H9 (cell line): ENCODE measurements around the gene BCL6. TPM values are rescaled to one million over a fixed set of nuclear protein-coding genes. Genes with fewer than 3 reads are reported as not detected.

Experiments used
- DNase-seq: peaks from one replicate; pipeline ENCODE4 v3.0.0-alpha.2; 2017
- H2AFZ ChIP-seq: one replicate; pipeline ENCODE4 v1.6.1; 2013; ENCODE audit warnings: mild to moderate bottlenecking, low read length, control low read depth, moderate library complexity
- H2AK5ac ChIP-seq: 2 replicates; pipeline ENCODE4 v1.6.1; 2013; ENCODE audit warnings: low read length, control low read depth, mixed read lengths; ENCODE audit not compliant: insufficient read length
- H2BK120ac ChIP-seq: one replicate; pipeline ENCODE4 v1.6.1; 2013; ENCODE audit warnings: low read depth, mild to moderate bottlenecking, low read length, control low read depth, inconsistent platforms; ENCODE audit not compliant: poor library complexity, severe bottlenecking
- H2BK12ac ChIP-seq: 2 replicates; pipeline ENCODE4 v1.6.1; 2013; ENCODE audit warnings: low read length, control low read depth, mixed read lengths, low read depth; ENCODE audit not compliant: insufficient read length
- H2BK15ac ChIP-seq: 2 replicates; pipeline ENCODE4 v1.6.1; 2013; ENCODE audit warnings: low read depth, low read length, control low read depth
- H2BK20ac ChIP-seq: one replicate; pipeline ENCODE4 v1.6.1; 2013; ENCODE audit warnings: low read depth, mild to moderate bottlenecking, low read length, control low read depth, inconsistent platforms; ENCODE audit not compliant: poor library complexity, severe bottlenecking
- H2BK5ac ChIP-seq: 2 replicates; pipeline ENCODE4 v1.6.1; 2013; ENCODE audit warnings: low read length, control low read depth, mixed read lengths; ENCODE audit not compliant: insufficient read length
- H3K14ac ChIP-seq: 2 replicates; pipeline ENCODE4 v1.6.1; 2013; ENCODE audit warnings: low read length, control low read depth; ENCODE audit not compliant: insufficient read depth
- H3K18ac ChIP-seq: 2 replicates; pipeline ENCODE4 v1.6.1; 2013; ENCODE audit warnings: low read depth, mild to moderate bottlenecking, mixed read lengths, low read length, control low read depth; ENCODE audit not compliant: insufficient read length
- H3K23ac ChIP-seq: 2 replicates; pipeline ENCODE4 v1.6.1; 2013; ENCODE audit warnings: low read length, control low read depth, mixed read lengths, low read depth; ENCODE audit not compliant: insufficient read length
- H3K23me2 ChIP-seq: 2 replicates; pipeline ENCODE4 v1.6.1; 2013; ENCODE audit warnings: low read depth, mild to moderate bottlenecking, mixed read lengths, low read length, control low read depth; ENCODE audit not compliant: insufficient read length, poor library complexity, severe bottlenecking
- H3K27ac ChIP-seq: 2 replicates; pipeline ENCODE4 v1.5.1; 2013; ENCODE audit warnings: low read length, control low read depth, mixed read lengths, low read depth; ENCODE audit not compliant: insufficient read length
- H3K27me3 ChIP-seq: 2 replicates; pipeline ENCODE4 v1.6.1; 2013; ENCODE audit warnings: low read length, control low read depth, inconsistent platforms; ENCODE audit not compliant: insufficient read depth
- H3K4ac ChIP-seq: 2 replicates; pipeline ENCODE4 v1.6.1; 2013; ENCODE audit warnings: low read depth, mild to moderate bottlenecking, control low read depth, inconsistent platforms, low read length, moderate library complexity
- H3K4me1 ChIP-seq: 2 replicates; pipeline ENCODE4 v1.6.1; 2013; ENCODE audit warnings: low read length, control low read depth, inconsistent platforms; ENCODE audit not compliant: insufficient read depth
- H3K4me2 ChIP-seq: 2 replicates; pipeline ENCODE4 v1.6.1; 2013; ENCODE audit warnings: low read length, control low read depth, mixed read lengths; ENCODE audit not compliant: insufficient read length, insufficient read depth
- H3K56ac ChIP-seq: 2 replicates; pipeline ENCODE4 v1.6.1; 2013; ENCODE audit warnings: low read depth, mild to moderate bottlenecking, mixed read lengths, low read length, control low read depth; ENCODE audit not compliant: insufficient read length
- H3K79me1 ChIP-seq: 2 replicates; pipeline ENCODE4 v1.6.1; 2013; ENCODE audit warnings: low read depth, mild to moderate bottlenecking, moderate library complexity, low read length, control low read depth, inconsistent platforms; ENCODE audit not compliant: insufficient read depth, poor library complexity, severe bottlenecking
- H3K79me2 ChIP-seq: 2 replicates; pipeline ENCODE4 v1.6.1; 2013; ENCODE audit warnings: low read length, control low read depth, inconsistent platforms; ENCODE audit not compliant: insufficient read depth
- H3K9ac ChIP-seq: 2 replicates; pipeline ENCODE4 v1.6.1; 2013; ENCODE audit warnings: low read length, control low read depth, mixed read lengths; ENCODE audit not compliant: insufficient read length; ENCODE audit errors: extremely low read depth
- H3K9me3 ChIP-seq: one replicate; pipeline ENCODE4 v1.6.1; 2013; ENCODE audit warnings: low read depth, low read length, inconsistent platforms; ENCODE audit not compliant: control insufficient read depth
- H3T11ph ChIP-seq: one replicate; pipeline ENCODE4 v1.6.1; 2013; ENCODE audit warnings: mild to moderate bottlenecking, low read length, control low read depth, inconsistent platforms
- H4K20me1 ChIP-seq: one replicate; pipeline ENCODE4 v1.6.1; 2013; ENCODE audit not compliant: control insufficient read depth, insufficient read length, insufficient read depth
- H4K5ac ChIP-seq: 2 replicates; pipeline ENCODE4 v1.6.1; 2013; ENCODE audit warnings: low read depth, mild to moderate bottlenecking, mixed read lengths, low read length, control low read depth; ENCODE audit not compliant: insufficient read length
- H4K8ac ChIP-seq: replicated peaks from 2 replicates; pipeline ENCODE4 v1.6.1; 2013; ENCODE audit warnings: low read length, control low read depth, mixed read lengths, low read depth; ENCODE audit not compliant: insufficient read length
- H4K91ac ChIP-seq: 2 replicates; pipeline ENCODE4 v1.6.1; 2013; ENCODE audit warnings: low read depth, mild to moderate bottlenecking, moderate library complexity, mixed read lengths, low read length, control low read depth; ENCODE audit not compliant: insufficient read length
- H3K27ac Mint-ChIP-seq, 3 experiments: 2 replicates in 2 of 3; 3 replicates in 1 of 3; pipeline ENCODE4 v1.8.0; 2020 to 2021; ENCODE audit warnings: mixed read lengths in 3 of 3, mild to moderate bottlenecking in 1 of 3, moderate library complexity in 1 of 3
- H3K27me3 Mint-ChIP-seq: 2 replicates; pipeline ENCODE4 v1.8.0; 2021; ENCODE audit warnings: low read depth, mild to moderate bottlenecking, moderate library complexity, mixed read lengths
- H3K36me3 Mint-ChIP-seq, 3 experiments: 2 replicates in 2 of 3; 3 replicates in 1 of 3; pipeline ENCODE4 v1.8.0; 2020 to 2021; ENCODE audit warnings: low read depth in 3 of 3, mixed read lengths in 3 of 3; ENCODE audit not compliant: insufficient read depth in 1 of 3
- H3K4me1 Mint-ChIP-seq, 2 experiments: 2 replicates each; pipeline ENCODE4 v1.8.0; 2020; ENCODE audit warnings: mixed read lengths in 2 of 2
- H3K4me3 Mint-ChIP-seq, 2 experiments: 2 replicates in 1 of 2; 3 replicates in 1 of 2; pipeline ENCODE4 v1.8.0; 2020 to 2021; ENCODE audit warnings: mild to moderate bottlenecking in 2 of 2, mixed read lengths in 2 of 2, moderate library complexity in 1 of 2
- H3K9me3 Mint-ChIP-seq, 2 experiments: 2 replicates in 1 of 2; 3 replicates in 1 of 2; pipeline ENCODE4 v1.8.0; 2020; ENCODE audit warnings: mild to moderate bottlenecking in 2 of 2, mixed read lengths in 2 of 2, moderate library complexity in 1 of 2
- CTCF ChIP-seq: fragments of 200-600 bp; sonication (generic); conservative IDR thresholded peaks from 3 replicates; pipeline ENCODE4 v1.8.0; 2021; ENCODE audit warnings: antibody characterized with exemption, mild to moderate bottlenecking
- WGBS: extraction: QIAGEN DNeasy Blood & Tissue Kit; methylation state at CpG from one replicate; pipeline ENCODE4 v1.1.7; 2013; ENCODE audit warnings: missing lambda C conversion rate, low lambda C conversion rate, mixed read lengths; ENCODE audit not compliant: insufficient read length; ENCODE audit errors: extremely low coverage; 5-methylcytosine and 5-hydroxymethylcytosine counted together
- total RNA-seq: library from RNA; stranded (reverse); gene quantifications from 2 replicates; pipeline ENCODE4 v1.2.1, GENCODE V29; 2021

The BCL6 gene
- total RNA-seq, 1 experiment from 2014 or later: 3.4 TPM

GRCh38 chr3:187694801-187695200 lies 50.5 kb downstream of the BCL6 start:
- no peak overlapping the region for H2BK15ac ChIP-seq
- H3K79me2 ChIP-seq: no peaks in the 10 kb centered on the region
- Mint-ChIP-seq H3K4me1 (no peaks in the 10 kb centered on the region), H3K27me3 (peaks cover 15% of the 10 kb centered on the region), H3K4me3 (no peak overlapping the region), H3K27ac (no peak overlapping the region), H3K9me3 (no peaks in the 10 kb centered on the region; a peak in 2 of 5 replicates), H3K36me3 (no peaks in the 10 kb centered on the region)
- no peak overlapping the region for H3T11ph ChIP-seq
- no CpG with 5 or more reads among the region's 3 CpGs for WGBS
- H2BK120ac ChIP-seq: no peak overlapping the region
- no peak overlapping the region for H2BK20ac ChIP-seq
- no peak overlapping the region for H4K91ac ChIP-seq
- no peak overlapping the region for H3K4me2 ChIP-seq
- H3K27ac ChIP-seq: no peak overlapping the region
- no peak overlapping the region for H3K23ac ChIP-seq
- no peak for DNase-seq
- no peak overlapping the region for H2AK5ac ChIP-seq
- H3K23me2 ChIP-seq: no peaks in the 10 kb centered on the region
- H3K56ac ChIP-seq: no peak overlapping the region
- H4K5ac ChIP-seq: no peak overlapping the region
- H3K27me3 ChIP-seq: no peaks in the 10 kb centered on the region
- no peaks in the 10 kb centered on the region for H3K9me3 ChIP-seq
- no peak overlapping the region for H3K9ac ChIP-seq
- no peak overlapping the region for H3K14ac ChIP-seq
- H2BK12ac ChIP-seq: no peak overlapping the region
- no peak overlapping the region for H4K8ac ChIP-seq
- no peak overlapping the region for H2AFZ ChIP-seq
- H3K79me1 ChIP-seq: no peaks in the 10 kb centered on the region
- H3K4ac ChIP-seq: no peak overlapping the region
- no peaks in the 10 kb centered on the region for H3K4me1 ChIP-seq
- no peak overlapping the region for H2BK5ac ChIP-seq
- no peak overlapping the region for H3K18ac ChIP-seq
- no peaks in the 10 kb centered on the region for H4K20me1 ChIP-seq
- TF ChIP-seq CTCF: no peak
